Thyroid gland (tissue), 4 donors: Measurements from ENCODE around the gene NCS1. TPM values are rescaled to one million over a fixed set of nuclear protein-coding genes. Genes with fewer than 3 reads are reported as not detected.
"Not testable (repeated sequence)": the region's sequence is repeated elsewhere in the genome, so short reads cannot be mapped to it uniquely, and the experiment has no call there.

Experiments
- DNase-seq, 2 donors: peaks; one replicate each; pipeline ENCODE4 v3.0.0-alpha.2; 2019
- H3K27ac ChIP-seq, 3 donors: fragments of 200-600 bp; sonication (generic); 1 replicate in 2 of 3; 2 replicates in 1 of 3; pipeline ENCODE4 v1.5.1; 2016 to 2019; ENCODE audit warnings: mild to moderate bottlenecking in 1 of 3, moderate library complexity in 1 of 3
- H3K27me3 ChIP-seq: fragments of 200-600 bp; sonication (generic); one replicate; pipeline ENCODE4 v1.5.1; 2019
- H3K36me3 ChIP-seq, 2 donors: fragments of 200-600 bp; sonication (generic); one replicate each; pipeline ENCODE4 v1.5.1; 2016 to 2019
- H3K4me1 ChIP-seq, 2 donors: fragments of 200-600 bp; sonication (generic); one replicate each; pipeline ENCODE4 v1.5.1; 2017 to 2019
- H3K4me3 ChIP-seq, 3 donors: fragments of 200-600 bp; sonication (generic); replicated peaks in 1 of 3; 1 replicate in 2 of 3; 2 replicates in 1 of 3; pipeline ENCODE4 v1.5.1; 2016; ENCODE audit warnings: mild to moderate bottlenecking in 1 of 3
- H3K9me3 ChIP-seq: fragments of 200-600 bp; sonication (generic); one replicate; pipeline ENCODE4 v1.5.1; 2017
- POLR2A ChIP-seq, 2 donors: fragments of 450-650 bp; IDR thresholded peaks; one replicate each; pipeline ENCODE4 v1.6.1; 2017; ENCODE audit warnings: antibody characterized with exemption in 2 of 2, mild to moderate bottlenecking in 2 of 2, moderate library complexity in 1 of 2
- WGBS, 2 donors: methylation state at CpG; one replicate each; pipeline ENCODE4 v1.1.5; 2017; 5-methylcytosine and 5-hydroxymethylcytosine counted together
- intact Hi-C: fragments of 100-400 bp; cut with DNase I; formaldehyde crosslinking; loops from one replicate; pipeline ENCODE4 v1.15.1; 2023
- total RNA-seq, 4 donors: library from RNA; depleted of rRNA; stranded (reverse); fragments of >200 nt; gene quantifications; one replicate each; pipeline ENCODE4 v1.2.3, GENCODE V29; 2016
- TF ChIP-seq, protein P1 (sequence below), 6 experiments: fragments of 200-600 bp in 3 of 6; fragments of 450-650 bp in 3 of 6; sonication (generic) in 3 of 6; IDR thresholded peaks; one replicate each; pipeline ENCODE4 v1.5.1; 2016 to 2019; ENCODE audit warnings: antibody characterized with exemption in 6 of 6, mild to moderate bottlenecking in 2 of 6, inconsistent platforms in 1 of 6, moderate library complexity in 1 of 6

The NCS1 gene
- total RNA-seq, 4 donors from 2014 or later: 31.0 to 85.4 (median 61.2) TPM

DNA sequence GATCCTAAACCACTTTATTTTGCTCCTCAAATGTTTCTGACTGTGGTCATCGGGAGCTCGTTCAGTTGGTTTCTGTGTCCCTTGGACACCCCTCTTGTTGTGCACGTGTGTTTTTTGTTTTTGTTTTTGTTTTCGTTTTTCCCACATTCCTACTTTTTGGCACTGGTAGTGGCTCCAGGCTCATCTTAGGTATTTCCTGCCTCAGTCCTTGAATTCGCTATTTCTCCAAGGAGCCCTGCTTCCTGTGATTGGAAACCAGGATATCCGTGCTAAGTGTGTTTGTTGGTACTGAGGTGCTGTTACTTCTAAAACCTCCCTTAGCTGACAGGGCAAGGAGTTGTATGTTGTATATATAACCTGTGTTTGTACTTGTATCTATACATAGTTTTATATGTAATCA, 99.3 kb downstream of the NCS1 start:
- TF ChIP-seq POLR2A (IDR thresholded peaks at IDR 0.05): no peak
- TF ChIP-seq, protein P1, sequence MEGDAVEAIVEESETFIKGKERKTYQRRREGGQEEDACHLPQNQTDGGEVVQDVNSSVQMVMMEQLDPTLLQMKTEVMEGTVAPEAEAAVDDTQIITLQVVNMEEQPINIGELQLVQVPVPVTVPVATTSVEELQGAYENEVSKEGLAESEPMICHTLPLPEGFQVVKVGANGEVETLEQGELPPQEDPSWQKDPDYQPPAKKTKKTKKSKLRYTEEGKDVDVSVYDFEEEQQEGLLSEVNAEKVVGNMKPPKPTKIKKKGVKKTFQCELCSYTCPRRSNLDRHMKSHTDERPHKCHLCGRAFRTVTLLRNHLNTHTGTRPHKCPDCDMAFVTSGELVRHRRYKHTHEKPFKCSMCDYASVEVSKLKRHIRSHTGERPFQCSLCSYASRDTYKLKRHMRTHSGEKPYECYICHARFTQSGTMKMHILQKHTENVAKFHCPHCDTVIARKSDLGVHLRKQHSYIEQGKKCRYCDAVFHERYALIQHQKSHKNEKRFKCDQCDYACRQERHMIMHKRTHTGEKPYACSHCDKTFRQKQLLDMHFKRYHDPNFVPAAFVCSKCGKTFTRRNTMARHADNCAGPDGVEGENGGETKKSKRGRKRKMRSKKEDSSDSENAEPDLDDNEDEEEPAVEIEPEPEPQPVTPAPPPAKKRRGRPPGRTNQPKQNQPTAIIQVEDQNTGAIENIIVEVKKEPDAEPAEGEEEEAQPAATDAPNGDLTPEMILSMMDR (IDR thresholded peaks at IDR 0.05): no peak
- peaks cover 4% of the 10 kb centered on the region for H3K27me3 ChIP-seq
- no peak for DNase-seq
- no peaks in the 10 kb centered on the region for H3K9me3 ChIP-seq
- H3K4me1 ChIP-seq: peaks cover 0 to 5% of the 10 kb centered on the region in 2 donors
- intact Hi-C loops: no loop called here
- WGBS, 2 donors: 69 to 72% methylated on average over 6 of the region's 6 CpGs
- no peaks in the 10 kb centered on the region for H3K36me3 ChIP-seq
- no peak overlapping the region for H3K4me3 ChIP-seq
- no peak overlapping the region for H3K27ac ChIP-seq

DNA sequence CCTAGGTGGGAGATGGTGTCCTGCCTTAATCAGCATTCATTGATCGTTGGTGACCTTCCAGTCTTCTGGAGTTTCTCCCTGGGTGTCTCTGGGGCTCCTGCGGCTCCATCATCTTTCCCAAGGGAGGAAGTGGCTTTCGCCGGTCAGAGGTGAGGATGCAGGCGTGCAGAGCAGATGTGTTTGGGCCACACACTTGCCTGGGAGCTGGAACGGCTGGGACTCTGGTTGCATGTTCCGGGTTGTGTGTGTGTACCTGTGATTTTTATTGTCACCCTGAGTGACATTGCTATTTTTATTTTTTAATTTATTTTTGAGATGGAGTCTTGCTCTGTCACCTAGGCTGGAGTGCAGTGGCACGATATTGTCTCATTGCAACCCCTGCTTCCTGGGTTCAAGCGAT, 103.0 kb downstream of the NCS1 start:
- Histone ChIP-seq H3K27me3 (peaks cover 4% of the 10 kb centered on the region), H3K27ac (no peak overlapping the region), H3K9me3 (no peaks in the 10 kb centered on the region), H3K36me3 (no peaks in the 10 kb centered on the region), H3K4me1 (peaks cover 0 to 4% of the 10 kb centered on the region in 2 donors), H3K4me3 (no peak overlapping the region)
- no peak for DNase-seq
- WGBS, 2 donors: 81 to 89% methylated on average over 9 of the region's 9 CpGs
- intact Hi-C loops: no loop called here
- TF ChIP-seq, protein P1 (IDR thresholded peaks at IDR 0.05): no peak
- TF ChIP-seq POLR2A (IDR thresholded peaks at IDR 0.05): no peak

DNA sequence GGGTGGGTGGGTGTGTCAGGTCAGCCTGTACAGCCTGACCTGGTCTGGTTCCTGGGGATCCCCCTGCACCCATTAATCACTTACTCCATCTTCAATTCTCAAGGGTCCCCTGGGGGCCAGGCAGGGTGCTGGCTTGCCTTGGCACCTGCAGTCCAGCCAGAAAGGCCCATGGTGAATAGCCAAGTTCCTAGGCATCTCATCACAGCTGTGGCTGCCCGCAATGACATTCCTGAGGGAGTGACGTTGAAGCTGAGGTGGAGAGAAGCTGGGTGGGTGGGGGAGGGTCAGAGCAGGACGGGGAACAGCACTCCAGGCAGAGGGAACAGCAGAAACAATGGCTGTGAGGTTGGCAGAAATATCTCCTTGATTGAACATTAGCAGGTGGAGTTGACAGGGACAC, 103.9 kb downstream of the NCS1 start:
- WGBS, 2 donors: 76 to 86% methylated on average over 3 of the region's 3 CpGs
- no peak for DNase-seq
- intact Hi-C loops: no loop called here
- no peaks in the 10 kb centered on the region for H3K4me1 ChIP-seq
- H3K4me3 ChIP-seq: no peak overlapping the region
- TF ChIP-seq, protein P1 (IDR thresholded peaks at IDR 0.05): no peak
- TF ChIP-seq POLR2A (IDR thresholded peaks at IDR 0.05): no peak
- no peaks in the 10 kb centered on the region for H3K9me3 ChIP-seq
- H3K27ac ChIP-seq: no peak overlapping the region
- H3K36me3 ChIP-seq: no peaks in the 10 kb centered on the region
- H3K27me3 ChIP-seq: peaks cover 4% of the 10 kb centered on the region

DNA sequence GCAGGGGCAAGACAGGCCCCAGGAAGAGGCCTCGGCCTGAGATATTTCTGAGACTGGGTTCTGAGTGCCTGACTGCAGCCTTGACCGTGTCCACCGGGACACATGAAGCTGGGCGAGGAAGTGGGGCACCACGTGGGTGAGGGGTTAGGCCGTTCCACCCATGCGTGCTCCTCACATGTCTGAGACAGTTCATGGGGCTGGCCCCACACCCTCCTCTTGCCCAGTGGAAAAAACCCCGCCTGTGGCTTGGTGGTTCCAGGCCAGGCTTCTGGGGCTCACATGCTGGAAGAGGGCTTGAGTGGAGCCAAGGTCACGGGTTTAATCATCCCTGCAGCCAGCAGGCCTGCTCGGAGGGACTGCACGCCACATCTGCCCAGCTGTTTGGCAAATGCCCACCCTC, 104.8 kb downstream of the NCS1 start:
- 76 to 94% methylated on average over 10 to 11 of the region's 11 CpGs for WGBS, 2 donors
- no peaks in the 10 kb centered on the region for H3K36me3 ChIP-seq
- intact Hi-C loops: no loop called here
- no peak for TF ChIP-seq POLR2A (IDR thresholded peaks at IDR 0.05)
- TF ChIP-seq, protein P1 (IDR thresholded peaks at IDR 0.05): no peak
- no peak overlapping the region for H3K4me3 ChIP-seq
- H3K27ac ChIP-seq: no peak overlapping the region
- no peak for DNase-seq
- H3K27me3 ChIP-seq: peaks cover 4% of the 10 kb centered on the region
- H3K4me1 ChIP-seq: peaks cover 0 to 3% of the 10 kb centered on the region in 2 donors
- H3K9me3 ChIP-seq: no peaks in the 10 kb centered on the region

DNA sequence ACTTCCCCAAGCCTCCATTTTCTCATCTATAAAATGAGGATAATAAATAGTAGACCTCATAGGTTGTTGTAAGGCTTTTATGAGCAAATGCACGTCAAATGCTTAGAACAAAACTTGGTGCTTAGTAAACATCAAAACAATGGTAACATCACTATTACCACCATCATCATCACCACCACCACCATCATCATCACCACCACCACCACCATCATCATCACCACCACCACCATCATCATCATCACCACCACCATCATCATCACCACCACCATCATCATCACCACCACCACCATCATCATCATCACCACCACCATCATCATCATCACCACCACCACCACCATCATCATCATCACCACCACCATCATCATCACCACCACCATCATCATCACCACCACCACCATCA, 105.3 kb downstream of the NCS1 start:
- DNase-seq, H3K4me1 ChIP-seq, H3K27ac ChIP-seq, H3K36me3 ChIP-seq, intact Hi-C loops, H3K9me3 ChIP-seq, H3K27me3 ChIP-seq, H3K4me3 ChIP-seq: not testable (repeated sequence)
- WGBS, 2 donors: 91 to 98% methylated on average over 1 of the region's 1 CpG
